Measurements from ENCODE around the gene TNFSF13B. TPM values are rescaled to one million over a fixed set of nuclear protein-coding genes. Genes with fewer than 3 reads are reported as not detected.

The TNFSF13B gene
- total RNA-seq, 1 donor from 2014 or later, result 1.7 TPM

GRCh38 chr13:108346376-108346775, 76.9 kb downstream of the TNFSF13B start:
- DNase-seq, result no peak
- no peak for TF ChIP-seq CTCF (IDR thresholded peaks at IDR 0.05; ENCODE audit: borderline replicate concordance)
- Histone ChIP-seq H3K4me1 (no peaks in the 10 kb centered on the region), H3K9me3 (replicated peaks) (no peaks in the 10 kb centered on the region), H3K27ac (replicated peaks) (no peak overlapping the region), H3K27me3 (ENCODE audit: low read depth) (peaks cover 2% of the 10 kb centered on the region), H3K36me3 (no peaks in the 10 kb centered on the region), H3K4me3 (no peak overlapping the region)
- intact Hi-C loops (cut with micrococcal nuclease), result no loop called here

GRCh38 chr13:108349269-108349668, 79.8 kb downstream of the TNFSF13B start:
- TF ChIP-seq CTCF (IDR thresholded peaks at IDR 0.05; ENCODE audit: borderline replicate concordance), result no peak
- H3K4me3 ChIP-seq, result no peak overlapping the region
- no peaks in the 10 kb centered on the region for H3K4me1 ChIP-seq
- intact Hi-C loops (cut with micrococcal nuclease), result no loop called here
- no peaks in the 10 kb centered on the region for H3K9me3 ChIP-seq (replicated peaks)
- DNase-seq, result no peak
- H3K27ac ChIP-seq (replicated peaks), result no peak overlapping the region
- peaks cover 12% of the 10 kb centered on the region for H3K27me3 ChIP-seq (ENCODE audit: low read depth)
- no peaks in the 10 kb centered on the region for H3K36me3 ChIP-seq

GRCh38 chr13:108350579-108350978, 81.1 kb downstream of the TNFSF13B start:
- no peaks in the 10 kb centered on the region for H3K9me3 ChIP-seq (replicated peaks)
- DNase-seq, result no peak
- H3K27ac ChIP-seq (replicated peaks), result no peak overlapping the region
- H3K4me3 ChIP-seq, result no peak overlapping the region
- no peak for TF ChIP-seq CTCF (IDR thresholded peaks at IDR 0.05; ENCODE audit: borderline replicate concordance)
- peaks cover 20% of the 10 kb centered on the region for H3K27me3 ChIP-seq (ENCODE audit: low read depth)
- H3K36me3 ChIP-seq, result no peaks in the 10 kb centered on the region
- H3K4me1 ChIP-seq, result no peaks in the 10 kb centered on the region
- intact Hi-C loops (cut with micrococcal nuclease), result no loop called here

GRCh38 chr13:108352599-108352998, 83.1 kb downstream of the TNFSF13B start:
- DNase-seq, result no peak
- H3K4me3 ChIP-seq, result no peak overlapping the region
- intact Hi-C loops (cut with micrococcal nuclease), result no loop called here
- no peaks in the 10 kb centered on the region for H3K9me3 ChIP-seq (replicated peaks)
- H3K4me1 ChIP-seq, result no peaks in the 10 kb centered on the region
- no peak overlapping the region for H3K27ac ChIP-seq (replicated peaks)
- H3K27me3 ChIP-seq (ENCODE audit: low read depth), result peaks cover 20% of the 10 kb centered on the region
- TF ChIP-seq CTCF (IDR thresholded peaks at IDR 0.05; ENCODE audit: borderline replicate concordance), result no peak
- H3K36me3 ChIP-seq, result no peaks in the 10 kb centered on the region

GRCh38 chr13:108357228-108357627, 87.7 kb downstream of the TNFSF13B start:
- Histone ChIP-seq H3K36me3 (no peaks in the 10 kb centered on the region), H3K9me3 (replicated peaks) (no peaks in the 10 kb centered on the region), H3K27me3 (ENCODE audit: low read depth) (peaks cover 24% of the 10 kb centered on the region), H3K4me3 (no peak overlapping the region), H3K4me1 (no peaks in the 10 kb centered on the region), H3K27ac (replicated peaks) (no peak overlapping the region)
- intact Hi-C loops (cut with micrococcal nuclease), result no loop called here
- DNase-seq, result no peak
- TF ChIP-seq CTCF (IDR thresholded peaks at IDR 0.05; ENCODE audit: borderline replicate concordance), result no peak

Other genes with a start within 250 kb of the TNFSF13B start
- 8.1 TPM for gene LIG4, start 54.2 kb upstream of the TNFSF13B start, total RNA-seq
- gene ABHD13, start 51.3 kb upstream of the TNFSF13B start, total RNA-seq, result 5.1 TPM